Fibroblast of lung (primary cell): ENCODE measurements around the gene DOK6.

Source experiments
- EZH2 ChIP-seq: IDR thresholded peaks from 2 replicates; pipeline ENCODE4 v1.5.1; 2012; ENCODE audit warnings: low read length, control low read depth, mild to moderate bottlenecking; ENCODE audit errors: missing control alignments
- TF ChIP-seq, protein P1 (sequence below), 2 donors: IDR thresholded peaks in 1 of 2; conservative IDR thresholded peaks in 1 of 2; 1 replicate in 1 of 2; 2 replicates in 1 of 2; pipeline ENCODE4 v1.5.1; 2011 to 2012; ENCODE audit warnings: low read length in 2 of 2, control low read depth in 1 of 2, inconsistent platforms in 1 of 2, low read depth in 1 of 2, mild to moderate bottlenecking in 1 of 2

DNA sequence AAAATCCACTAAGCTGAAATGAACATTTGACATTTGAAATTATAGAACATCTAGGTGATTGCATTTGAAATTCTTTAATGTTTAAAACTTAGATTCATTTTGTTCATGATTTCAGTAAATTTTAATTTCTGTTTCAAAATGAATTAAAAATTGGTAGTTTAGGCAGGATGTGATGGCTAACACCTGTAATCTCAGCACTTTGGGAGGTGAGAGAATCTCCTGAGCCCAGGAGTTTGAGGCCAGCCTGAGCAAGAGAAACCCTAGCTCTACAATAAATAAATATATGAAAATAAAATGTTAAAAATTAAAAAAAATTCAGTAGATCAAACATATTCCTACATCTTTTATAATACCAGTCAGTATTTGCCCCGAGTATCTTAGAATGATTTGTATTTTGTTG lies 330.0 kb downstream of the DOK6 start:
- TF ChIP-seq, protein P1, sequence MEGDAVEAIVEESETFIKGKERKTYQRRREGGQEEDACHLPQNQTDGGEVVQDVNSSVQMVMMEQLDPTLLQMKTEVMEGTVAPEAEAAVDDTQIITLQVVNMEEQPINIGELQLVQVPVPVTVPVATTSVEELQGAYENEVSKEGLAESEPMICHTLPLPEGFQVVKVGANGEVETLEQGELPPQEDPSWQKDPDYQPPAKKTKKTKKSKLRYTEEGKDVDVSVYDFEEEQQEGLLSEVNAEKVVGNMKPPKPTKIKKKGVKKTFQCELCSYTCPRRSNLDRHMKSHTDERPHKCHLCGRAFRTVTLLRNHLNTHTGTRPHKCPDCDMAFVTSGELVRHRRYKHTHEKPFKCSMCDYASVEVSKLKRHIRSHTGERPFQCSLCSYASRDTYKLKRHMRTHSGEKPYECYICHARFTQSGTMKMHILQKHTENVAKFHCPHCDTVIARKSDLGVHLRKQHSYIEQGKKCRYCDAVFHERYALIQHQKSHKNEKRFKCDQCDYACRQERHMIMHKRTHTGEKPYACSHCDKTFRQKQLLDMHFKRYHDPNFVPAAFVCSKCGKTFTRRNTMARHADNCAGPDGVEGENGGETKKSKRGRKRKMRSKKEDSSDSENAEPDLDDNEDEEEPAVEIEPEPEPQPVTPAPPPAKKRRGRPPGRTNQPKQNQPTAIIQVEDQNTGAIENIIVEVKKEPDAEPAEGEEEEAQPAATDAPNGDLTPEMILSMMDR (conservative IDR thresholded peaks at IDR 0.05 in 1 of 2, IDR thresholded peaks at IDR 0.05 in 1 of 2; ENCODE audit: low read depth in 1 of 2, low read length in 2 of 2) = no peak
- TF ChIP-seq EZH2 = no peak
